Ishikawa (cell line): Measurements from ENCODE around the gene QSOX1.

ENCODE experiments used
- CEBPB ChIP-seq: IDR thresholded peaks from 2 replicates; pipeline ENCODE4 v1.6.1; 2012
- CREB1 ChIP-seq: IDR thresholded peaks from 2 replicates; pipeline ENCODE4 v1.6.1; 2012; ENCODE audit warnings: low read depth
- EGR1 ChIP-seq: IDR thresholded peaks from 2 replicates; pipeline ENCODE4 v1.6.1; 2012
- EP300 ChIP-seq: IDR thresholded peaks from 2 replicates; pipeline ENCODE4 v1.6.1; 2012; ENCODE audit warnings: borderline replicate concordance
- RAD21 ChIP-seq: IDR thresholded peaks from 2 replicates; pipeline ENCODE4 v1.6.1; 2012; ENCODE audit warnings: low read depth
- REST ChIP-seq: IDR thresholded peaks from 2 replicates; pipeline ENCODE4 v1.6.1; 2012; ENCODE audit warnings: low read depth, mild to moderate bottlenecking
- TAF1 ChIP-seq: IDR thresholded peaks from 2 replicates; pipeline ENCODE4 v1.6.1; 2012; ENCODE audit warnings: low read depth, mild to moderate bottlenecking
- ZBTB7A ChIP-seq: IDR thresholded peaks from 2 replicates; pipeline ENCODE4 v1.6.1; 2012; ENCODE audit warnings: low read depth

GRCh38 chr1:180233191-180234011 lies 78.7 kb downstream of the QSOX1 start:
- TF ChIP-seq RAD21: no peak
- TF ChIP-seq CREB1: no peak
- TF ChIP-seq TAF1: no peak
- no peak for TF ChIP-seq EGR1
- no peak for TF ChIP-seq REST
- TF ChIP-seq EP300: no peak
- no peak for TF ChIP-seq CEBPB
- no peak for TF ChIP-seq ZBTB7A
